Endothelial cell (in vitro differentiated cells): ENCODE results near the gene APOBEC2. TPM values are rescaled to one million over a fixed set of nuclear protein-coding genes. Genes with fewer than 3 reads are reported as not detected.

Source experiments
- DNase-seq: peaks from one replicate; pipeline ENCODE4 v3.0.0; 2021; ENCODE audit warnings: low spot score
- H3K27ac Mint-ChIP-seq: one replicate; pipeline ENCODE4 v1.8.0; 2021; ENCODE audit warnings: mixed read lengths, inconsistent platforms; ENCODE audit not compliant: unreplicated experiment
- H3K27me3 Mint-ChIP-seq: one replicate; pipeline ENCODE4 v1.8.0; 2021; ENCODE audit warnings: mild to moderate bottlenecking, moderate library complexity, mixed read lengths, inconsistent platforms; ENCODE audit not compliant: unreplicated experiment
- H3K36me3 Mint-ChIP-seq: one replicate; pipeline ENCODE4 v1.8.0; 2021; ENCODE audit warnings: mild to moderate bottlenecking, low read depth, mixed read lengths, inconsistent platforms; ENCODE audit not compliant: unreplicated experiment
- H3K4me1 Mint-ChIP-seq: one replicate; pipeline ENCODE4 v1.8.0; 2021; ENCODE audit warnings: mild to moderate bottlenecking, mixed read lengths, inconsistent platforms; ENCODE audit not compliant: unreplicated experiment
- H3K4me3 Mint-ChIP-seq: one replicate; pipeline ENCODE4 v1.8.0; 2021; ENCODE audit warnings: mild to moderate bottlenecking, mixed read lengths, inconsistent platforms; ENCODE audit not compliant: unreplicated experiment
- H3K9me3 Mint-ChIP-seq: one replicate; pipeline ENCODE4 v1.8.0; 2021; ENCODE audit warnings: mixed read lengths, inconsistent platforms; ENCODE audit not compliant: unreplicated experiment
- CTCF ChIP-seq: fragments of 200-600 bp; sonication (generic); IDR thresholded peaks from one replicate; pipeline ENCODE4 v1.5.0; 2021; ENCODE audit warnings: antibody characterized with exemption; ENCODE audit not compliant: unreplicated experiment
- total RNA-seq: library from RNA; stranded (reverse); fragmentation: NEBNext Ultra II Directional; extraction: Animal tissue kit (Norgen Biotek cat#: 25700); gene quantifications from one replicate; pipeline ENCODE4 v1.2.1, GENCODE V29; 2021; ENCODE audit not compliant: unreplicated experiment

APOBEC2 gene
- total RNA-seq, 1 donor from 2014 or later, result not detected

- no peaks in the 10 kb centered on the region for H3K9me3 Mint-ChIP-seq
- peak; percentile 92 for TF ChIP-seq CTCF
- peaks cover 8% of the 10 kb centered on the region for H3K4me1 Mint-ChIP-seq
- no peaks in the 10 kb centered on the region for H3K36me3 Mint-ChIP-seq
- H3K27ac Mint-ChIP-seq, result no peak overlapping the region
- no peak overlapping the region for H3K4me3 Mint-ChIP-seq
- peaks cover 2% of the 10 kb centered on the region for H3K27me3 Mint-ChIP-seq
- DNase-seq, result peak; percentile 64
These were observed 13.9 kb downstream of the APOBEC2 start for GRCh38 chr6:41066867-41067304.

GRCh38 chr6:41071501-41071922 lies 18.5 kb downstream of the APOBEC2 start:
- peaks cover 30% of the 10 kb centered on the region for H3K4me1 Mint-ChIP-seq
- DNase-seq, result peak; percentile 71
- H3K27ac Mint-ChIP-seq, result peak overlapping the region; percentile 93
- no peak for TF ChIP-seq CTCF
- H3K36me3 Mint-ChIP-seq, result peaks cover 7% of the 10 kb centered on the region
- H3K4me3 Mint-ChIP-seq, result peak overlapping the region; percentile 93
- H3K27me3 Mint-ChIP-seq, result peaks cover 14% of the 10 kb centered on the region
- no peaks in the 10 kb centered on the region for H3K9me3 Mint-ChIP-seq

- peak; percentile 99 for DNase-seq
- peak within 1 kb of the TSS; percentile 93 for H3K27ac Mint-ChIP-seq
- H3K4me1 Mint-ChIP-seq, result peaks cover 31% of the 10 kb centered on the region
- no peaks in the 10 kb centered on the region for H3K9me3 Mint-ChIP-seq
- peaks cover 14% of the 10 kb centered on the region for H3K27me3 Mint-ChIP-seq
- H3K4me3 Mint-ChIP-seq, result peak within 1 kb of the TSS; percentile 93
- H3K36me3 Mint-ChIP-seq, result peaks cover 7% of the 10 kb centered on the region
- no peak for TF ChIP-seq CTCF
These were observed 19.2 kb downstream of the APOBEC2 start, which contains the start of gene OARD1 for GRCh38 chr6:41071923-41072835. TSS of gene OARD1 (minus strand) at chr6:41072356. CDS start at chr6:41071634, 722 bp downstream.

GRCh38 chr6:41072836-41073202 lies 19.8 kb downstream of the APOBEC2 start, which contains the start of gene NFYA:
TSS of gene NFYA (plus strand) at chr6:41072974. CDS start at chr6:41079090, 6,116 bp downstream.
- H3K27ac Mint-ChIP-seq, result peak within 1 kb of the TSS; percentile 93
- peaks cover 31% of the 10 kb centered on the region for H3K4me1 Mint-ChIP-seq
- no peaks in the 10 kb centered on the region for H3K9me3 Mint-ChIP-seq
- DNase-seq, result peak; percentile 100
- H3K4me3 Mint-ChIP-seq, result peak within 1 kb of the TSS; percentile 93
- H3K27me3 Mint-ChIP-seq, result peaks cover 14% of the 10 kb centered on the region
- H3K36me3 Mint-ChIP-seq, result peaks cover 7% of the 10 kb centered on the region
- no peak for TF ChIP-seq CTCF
